ENCODE data around the gene OR13C2.

DNA sequence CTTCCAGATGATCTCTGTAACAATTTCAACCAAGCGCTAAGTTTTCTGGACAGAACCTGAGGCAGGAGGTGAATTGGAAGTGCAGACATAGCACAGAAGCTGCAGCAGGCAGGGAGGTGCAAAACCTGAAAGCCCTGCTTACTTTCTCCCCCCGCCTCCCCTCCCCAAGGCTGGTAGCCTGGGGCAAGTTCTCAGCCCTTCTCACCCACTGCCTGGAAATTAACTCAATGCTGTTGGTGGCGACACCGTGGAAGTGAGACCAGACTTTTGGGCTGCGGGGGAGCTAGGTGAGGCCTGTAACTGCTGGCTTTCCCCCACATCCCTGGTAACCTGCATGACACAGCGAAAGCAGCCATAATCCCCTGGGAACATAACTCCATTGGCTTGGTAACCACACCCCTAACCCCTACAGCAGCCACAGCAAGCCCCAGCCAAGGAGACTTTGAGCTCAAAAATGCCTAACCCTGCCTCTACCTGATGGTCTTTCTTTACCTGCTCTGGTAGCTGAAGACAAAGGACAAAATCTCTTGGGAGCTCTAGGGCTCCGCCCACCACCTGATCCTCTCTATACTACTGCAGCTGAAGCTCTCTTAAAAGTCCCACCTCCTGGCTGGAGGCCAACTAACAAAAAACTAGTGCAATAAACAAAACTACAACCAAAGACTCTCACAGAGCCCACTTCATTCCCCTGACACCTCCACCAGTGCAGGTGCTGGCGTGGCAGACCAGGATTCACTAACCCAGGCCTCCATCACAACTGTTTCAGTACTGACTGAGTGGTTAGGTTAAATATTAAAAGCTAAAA is 48.4 kb downstream of the OR13C2 start:
- TF ChIP-seq EZH2 (IDR thresholded peaks at IDR 0.05; ENCODE audit: borderline replicate concordance, low read depth, low read length, severe bottlenecking) = no peak
- TF ChIP-seq, protein P1, sequence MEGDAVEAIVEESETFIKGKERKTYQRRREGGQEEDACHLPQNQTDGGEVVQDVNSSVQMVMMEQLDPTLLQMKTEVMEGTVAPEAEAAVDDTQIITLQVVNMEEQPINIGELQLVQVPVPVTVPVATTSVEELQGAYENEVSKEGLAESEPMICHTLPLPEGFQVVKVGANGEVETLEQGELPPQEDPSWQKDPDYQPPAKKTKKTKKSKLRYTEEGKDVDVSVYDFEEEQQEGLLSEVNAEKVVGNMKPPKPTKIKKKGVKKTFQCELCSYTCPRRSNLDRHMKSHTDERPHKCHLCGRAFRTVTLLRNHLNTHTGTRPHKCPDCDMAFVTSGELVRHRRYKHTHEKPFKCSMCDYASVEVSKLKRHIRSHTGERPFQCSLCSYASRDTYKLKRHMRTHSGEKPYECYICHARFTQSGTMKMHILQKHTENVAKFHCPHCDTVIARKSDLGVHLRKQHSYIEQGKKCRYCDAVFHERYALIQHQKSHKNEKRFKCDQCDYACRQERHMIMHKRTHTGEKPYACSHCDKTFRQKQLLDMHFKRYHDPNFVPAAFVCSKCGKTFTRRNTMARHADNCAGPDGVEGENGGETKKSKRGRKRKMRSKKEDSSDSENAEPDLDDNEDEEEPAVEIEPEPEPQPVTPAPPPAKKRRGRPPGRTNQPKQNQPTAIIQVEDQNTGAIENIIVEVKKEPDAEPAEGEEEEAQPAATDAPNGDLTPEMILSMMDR (IDR thresholded peaks at IDR 0.05; ENCODE audit: borderline replicate concordance, extremely low read depth, low read length, poor library complexity, severe bottlenecking) = no peak

All from DND-41 (cell line).